Endothelial cell of umbilical vein (primary cell): ENCODE measurements around the gene RPTN. TPM values are rescaled to one million over a fixed set of nuclear protein-coding genes. Genes with fewer than 3 reads are reported as not detected.

Experiments
- BruUV-seq: library from RNA; stranded (reverse); fragments of 400-500 nt; replicated peaks from 2 replicates; lab custom pipeline; 2021; lab: Mats Ljungman, UMichigan
- CTCF ChIA-PET: fragments of 300-600, 350-600 bp; sonication (Branson Sonifier 250); formaldehyde crosslinking; loops from one replicate; lab custom pipeline; 2021; ENCODE audit warnings: antibody characterized with exemption, inconsistent platforms; lab: Charles Lee
- POLR2A ChIA-PET: fragments of 300-600, 350-600 bp; sonication (Branson Sonifier 250); formaldehyde crosslinking; loops from one replicate; lab custom pipeline; 2021; ENCODE audit warnings: antibody characterized with exemption, inconsistent platforms; lab: Charles Lee
- DNase-seq: peaks from one replicate; pipeline ENCODE4 v3.0.0-alpha.2; 2011; ENCODE audit warnings: low read depth, low spot score
- FAIRE-seq: peaks from 2 replicates; lab custom pipeline; 2011; peaks lifted over from hg19 to GRCh38; lab: Jason Lieb, UNC
- H2AFZ ChIP-seq: 2 replicates; pipeline ENCODE4 v1.6.0; 2012; ENCODE audit warnings: low read depth, low read length, control low read depth, inconsistent platforms
- H3K27ac ChIP-seq: 2 replicates; pipeline ENCODE4 v1.5.1; 2011; ENCODE audit warnings: low read depth, mild to moderate bottlenecking, control low read depth, low read length, moderate library complexity; ENCODE audit not compliant: insufficient read depth
- H3K27me3 ChIP-seq, 2 experiments: 2 replicates each; pipeline versions ENCODE4 v1.6.0 to v1.6.1; 2011; ENCODE audit warnings: low read length in 2 of 2, mixed read lengths in 1 of 2; ENCODE audit not compliant: control insufficient read depth in 2 of 2, insufficient read depth in 2 of 2
- H3K36me3 ChIP-seq, 2 experiments: 2 replicates in 1 of 2; 3 replicates in 1 of 2; pipeline ENCODE4 v1.5.1; 2011; ENCODE audit warnings: low read length in 2 of 2, mild to moderate bottlenecking in 1 of 2, moderate library complexity in 1 of 2; ENCODE audit not compliant: control insufficient read depth in 2 of 2, insufficient read depth in 2 of 2; ENCODE audit errors: extremely low read depth in 1 of 2
- H3K4me1 ChIP-seq: 3 replicates; pipeline ENCODE4 v1.5.1; 2011; ENCODE audit warnings: mild to moderate bottlenecking, low read length; ENCODE audit not compliant: control insufficient read depth, insufficient read depth; ENCODE audit errors: extremely low read depth
- H3K4me2 ChIP-seq: 2 replicates; pipeline ENCODE4 v1.6.1; 2011; ENCODE audit warnings: low read length, control low read depth, mixed read lengths; ENCODE audit not compliant: insufficient read depth
- H3K4me3 ChIP-seq, 3 experiments: fragments of 200-600 bp in 1 of 3; sonication (generic), shearing (Covaris generic) in 1 of 3; replicated peaks in 1 of 3; 2 replicates each; pipeline ENCODE4 v1.5.1; 2011 to 2016; ENCODE audit warnings: control low read depth in 3 of 3, low read length in 3 of 3, mild to moderate bottlenecking in 2 of 3, inconsistent platforms in 1 of 3, low read depth in 1 of 3, moderate library complexity in 1 of 3; ENCODE audit not compliant: insufficient read depth in 1 of 3
- H3K79me2 ChIP-seq: 2 replicates; pipeline ENCODE4 v1.6.0; 2012; ENCODE audit warnings: low read length, inconsistent platforms; ENCODE audit not compliant: control insufficient read depth, insufficient read depth
- H3K9ac ChIP-seq: replicated peaks from 2 replicates; pipeline ENCODE3; 2011; ENCODE audit warnings: low read length, control low read depth; ENCODE audit not compliant: insufficient read depth; ENCODE audit errors: extremely low read depth
- H3K9me1 ChIP-seq: replicated peaks from 3 replicates; pipeline ENCODE4 v1.6.0; 2011; ENCODE audit warnings: mild to moderate bottlenecking, low read length; ENCODE audit not compliant: control insufficient read depth, insufficient read depth; ENCODE audit errors: extremely low read depth
- H3K9me3 ChIP-seq: replicated peaks from 2 replicates; pipeline ENCODE4 v1.5.1; 2012; ENCODE audit warnings: low read length, inconsistent platforms; ENCODE audit not compliant: control insufficient read depth, insufficient read depth
- H4K20me1 ChIP-seq: replicated peaks from 2 replicates; pipeline ENCODE3; 2011; ENCODE audit warnings: mild to moderate bottlenecking, low read length; ENCODE audit not compliant: control insufficient read depth, insufficient read depth; ENCODE audit errors: extremely low read depth
- EZH2 ChIP-seq: IDR thresholded peaks from 2 replicates; pipeline ENCODE4 v1.6.1; 2012; ENCODE audit warnings: borderline replicate concordance, low read depth, mild to moderate bottlenecking, moderate library complexity, low read length, inconsistent platforms; ENCODE audit not compliant: severe bottlenecking
- FOS ChIP-seq: IDR thresholded peaks from 2 replicates; pipeline ENCODE4 v1.6.1; 2011; ENCODE audit warnings: mild to moderate bottlenecking, low read length, moderate library complexity, borderline replicate concordance; ENCODE audit not compliant: insufficient read depth
- JUN ChIP-seq: IDR thresholded peaks from 2 replicates; pipeline ENCODE4 v1.6.1; 2011; ENCODE audit warnings: borderline replicate concordance, low read depth; ENCODE audit not compliant: insufficient read length, insufficient read depth
- MYC ChIP-seq: IDR thresholded peaks from one replicate; pipeline ENCODE4 v1.6.1; 2011; ENCODE audit warnings: mild to moderate bottlenecking, low read depth, low read length
- POLR2A ChIP-seq: IDR thresholded peaks from 2 replicates; pipeline ENCODE4 v1.6.1; 2012; ENCODE audit warnings: low read depth, mild to moderate bottlenecking, control low read depth, low read length
- POLR2AphosphoS5 ChIP-seq: IDR thresholded peaks from 2 replicates; pipeline ENCODE4 v1.6.1; 2012; ENCODE audit warnings: low read depth, mild to moderate bottlenecking, control low read depth, low read length, moderate library complexity; ENCODE audit not compliant: insufficient read depth
- dilution Hi-C: fragments of 300-500 bp; cut with MboI; formaldehyde crosslinking; loops from one replicate; pipeline ENCODE4 v1.15.0; 2019; ENCODE audit warnings: low sequenced_read_pairs; ENCODE audit not compliant: extremely low pct_ligation_motif_present
- intact Hi-C: fragments of 100-400 bp; cut with micrococcal nuclease; formaldehyde crosslinking; loops from one replicate; pipeline ENCODE4 v1.10.0; 2022
- polyA plus RNA-seq, 4 experiments: library from polyadenylated mRNA; depleted of rRNA in 3 of 4; stranded (reverse) in 3 of 4; unstranded in 1 of 4; fragments of >200 nt; gene quantifications; 2 replicates each; pipeline versions ENCODE4 v1.2.1 to v1.2.3, GENCODE V29; 2011 to 2012; ENCODE audit warnings: missing spikeins in 1 of 4
- total RNA-seq: library from RNA; stranded (reverse); gene quantifications from 2 replicates; pipeline ENCODE4 v1.2.3, GENCODE V29; 2021
- TF ChIP-seq, protein P1 (sequence below): IDR thresholded peaks from 2 replicates; pipeline ENCODE4 v1.6.1; 2011; ENCODE audit not compliant: insufficient read depth, insufficient read length
- TF ChIP-seq, protein P2 (sequence below), 2 donors: IDR thresholded peaks; 1 replicate in 1 of 2; 2 replicates in 1 of 2; pipeline ENCODE4 v1.5.1; 2011; ENCODE audit warnings: low read length in 2 of 2, mild to moderate bottlenecking in 2 of 2, moderate library complexity in 2 of 2, control low read depth in 1 of 2, inconsistent platforms in 1 of 2, low read depth in 1 of 2; ENCODE audit not compliant: insufficient read depth in 1 of 2; ENCODE audit errors: extremely low read depth in 1 of 2

Gene RPTN
- total and polyA plus RNA-seq, 2 donors (not counting 3 experiments of a cell fraction or from before 2014, with no cell fraction given): not detected

DNA sequence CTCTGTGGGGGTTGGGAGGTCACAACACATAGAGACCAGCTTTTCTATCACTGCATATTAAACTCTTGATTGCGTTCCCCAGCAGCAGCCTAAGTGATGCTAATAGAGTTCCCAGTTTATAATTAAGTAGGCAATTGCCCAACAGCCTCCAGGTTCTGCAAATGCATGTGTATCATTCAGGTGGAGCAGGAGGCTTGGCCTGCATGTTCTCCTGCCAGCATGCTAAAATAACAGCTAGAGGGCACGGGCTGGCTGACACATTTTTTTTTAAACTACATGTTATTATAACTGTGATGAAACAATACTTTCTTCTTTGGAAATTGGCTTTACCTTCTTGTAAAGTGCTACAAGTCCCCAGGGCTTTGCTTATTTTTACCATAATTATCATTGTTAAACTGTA, 54.2 kb downstream of the RPTN start:
- H3K9ac ChIP-seq: no peak overlapping the region
- no peak for TF ChIP-seq POLR2AphosphoS5
- TF ChIP-seq, protein P1, sequence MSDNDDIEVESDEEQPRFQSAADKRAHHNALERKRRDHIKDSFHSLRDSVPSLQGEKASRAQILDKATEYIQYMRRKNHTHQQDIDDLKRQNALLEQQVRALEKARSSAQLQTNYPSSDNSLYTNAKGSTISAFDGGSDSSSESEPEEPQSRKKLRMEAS: no peak
- TF ChIP-seq MYC: no peak
- no peak for TF ChIP-seq EZH2
- TF ChIP-seq JUN: no peak
- no peak for TF ChIP-seq POLR2A
- TF ChIP-seq, protein P2, sequence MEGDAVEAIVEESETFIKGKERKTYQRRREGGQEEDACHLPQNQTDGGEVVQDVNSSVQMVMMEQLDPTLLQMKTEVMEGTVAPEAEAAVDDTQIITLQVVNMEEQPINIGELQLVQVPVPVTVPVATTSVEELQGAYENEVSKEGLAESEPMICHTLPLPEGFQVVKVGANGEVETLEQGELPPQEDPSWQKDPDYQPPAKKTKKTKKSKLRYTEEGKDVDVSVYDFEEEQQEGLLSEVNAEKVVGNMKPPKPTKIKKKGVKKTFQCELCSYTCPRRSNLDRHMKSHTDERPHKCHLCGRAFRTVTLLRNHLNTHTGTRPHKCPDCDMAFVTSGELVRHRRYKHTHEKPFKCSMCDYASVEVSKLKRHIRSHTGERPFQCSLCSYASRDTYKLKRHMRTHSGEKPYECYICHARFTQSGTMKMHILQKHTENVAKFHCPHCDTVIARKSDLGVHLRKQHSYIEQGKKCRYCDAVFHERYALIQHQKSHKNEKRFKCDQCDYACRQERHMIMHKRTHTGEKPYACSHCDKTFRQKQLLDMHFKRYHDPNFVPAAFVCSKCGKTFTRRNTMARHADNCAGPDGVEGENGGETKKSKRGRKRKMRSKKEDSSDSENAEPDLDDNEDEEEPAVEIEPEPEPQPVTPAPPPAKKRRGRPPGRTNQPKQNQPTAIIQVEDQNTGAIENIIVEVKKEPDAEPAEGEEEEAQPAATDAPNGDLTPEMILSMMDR (IDR thresholded peaks at IDR 0.05; ENCODE audit: extremely low read depth in 1 of 2, insufficient read depth in 1 of 2, low read depth in 1 of 2, low read length in 2 of 2): no peak
- no peak for TF ChIP-seq FOS
- H3K4me3 ChIP-seq: no peak overlapping the region
- FAIRE-seq (no peak), DNase-seq (no peak)
- no TSS peak for BruUV-seq
- peaks cover 50 to 58% of the 10 kb centered on the region in 2 experiments for H3K27me3 ChIP-seq
- no peaks in the 10 kb centered on the region for H3K79me2 ChIP-seq
- no peaks in the 10 kb centered on the region for H3K9me3 ChIP-seq
- intact Hi-C loops: loop anchor here (5.0 kb wide), 1 partner anchor 53 kb away; no protein-coding TSS in a partner anchor
- dilution Hi-C loops: no loop called here
- CTCF ChIA-PET: interaction anchor here (1.1 kb wide), 1 partner anchor 353 kb away, joined by 3 read pairs; no protein-coding TSS in a partner anchor
- no peak overlapping the region for H3K4me2 ChIP-seq
- no peak overlapping the region for H3K27ac ChIP-seq
- H3K9me1 ChIP-seq: no peaks in the 10 kb centered on the region
- H4K20me1 ChIP-seq: no peaks in the 10 kb centered on the region
- H3K36me3 ChIP-seq: no peaks in the 10 kb centered on the region
- POLR2A ChIA-PET: no interaction called here
- no peak overlapping the region for H2AFZ ChIP-seq
- peaks cover 8% of the 10 kb centered on the region for H3K4me1 ChIP-seq

Other genes with a start within 250 kb of the RPTN start
- 22.1 and 24.9 TPM in 2 replicates for gene THEM4, start 249.7 kb downstream of the RPTN start, total RNA-seq
- 19.2 and 22.3 TPM in 2 replicates for gene THEM4, start 249.7 kb downstream of the RPTN start, polyA plus RNA-seq
- 650 and 779 TPM in 2 replicates for gene S100A10, start 165.4 kb downstream of the RPTN start, total RNA-seq
- gene S100A10, start 165.4 kb downstream of the RPTN start, polyA plus RNA-seq: 56.7 and 76.8 TPM in 2 replicates
- 461 and 505 TPM in 2 replicates for gene S100A11, start 122.2 kb downstream of the RPTN start, total RNA-seq
- 497 and 528 TPM in 2 replicates for gene S100A11, start 122.2 kb downstream of the RPTN start, polyA plus RNA-seq
- gene TCHHL1, start 70.2 kb downstream of the RPTN start, total RNA-seq: not detected in 2 replicates
- not detected in 2 replicates for gene TCHHL1, start 70.2 kb downstream of the RPTN start, polyA plus RNA-seq
- not detected in 2 replicates for gene TCHH, start 43.8 kb downstream of the RPTN start, total RNA-seq
- not detected in 2 replicates for gene TCHH, start 43.8 kb downstream of the RPTN start, polyA plus RNA-seq
- not detected in 2 replicates for gene HRNR, start 65.0 kb upstream of the RPTN start, total RNA-seq
- gene HRNR, start 65.0 kb upstream of the RPTN start, polyA plus RNA-seq: not detected in 2 replicates
- not detected in 2 replicates for gene FLG, start 166.0 kb upstream of the RPTN start, total RNA-seq
- not detected in 2 replicates for gene FLG, start 166.0 kb upstream of the RPTN start, polyA plus RNA-seq
- not detected in 2 replicates for gene FLG2, start 200.8 kb upstream of the RPTN start, total RNA-seq
- gene FLG2, start 200.8 kb upstream of the RPTN start, polyA plus RNA-seq: not detected in 2 replicates